Liver (tissue), 9 donors: ENCODE results near the gene RUNX1. TPM values are rescaled to one million over a fixed set of nuclear protein-coding genes. Genes with fewer than 3 reads are reported as not detected.

Experiments
- DNase-seq: peaks from one replicate; pipeline ENCODE4 v3.0.0-alpha.2; 2017; ENCODE audit warnings: low spot score
- H3K27ac ChIP-seq, 2 donors: one replicate each; pipeline ENCODE4 v1.7.0; 2013; ENCODE audit warnings: inconsistent platforms in 2 of 2, low read length in 2 of 2, control low read depth in 1 of 2, low read depth in 1 of 2, mild to moderate bottlenecking in 1 of 2
- H3K27me3 ChIP-seq, 4 donors: one replicate each; pipeline versions ENCODE4 v1.6.1 to v1.7.0; 2013; ENCODE audit warnings: low read length in 3 of 4, inconsistent platforms in 1 of 4, mild to moderate bottlenecking in 1 of 4, moderate library complexity in 1 of 4; ENCODE audit not compliant: control insufficient read depth in 4 of 4, insufficient read depth in 4 of 4
- H3K36me3 ChIP-seq, 4 donors: one replicate each; pipeline versions ENCODE4 v1.6.1 to v1.7.0; 2013; ENCODE audit warnings: low read length in 3 of 4, mild to moderate bottlenecking in 3 of 4, low read depth in 1 of 4, moderate library complexity in 1 of 4; ENCODE audit not compliant: control insufficient read depth in 4 of 4, insufficient read depth in 3 of 4
- H3K4me1 ChIP-seq, 4 donors: one replicate each; pipeline versions ENCODE4 v1.6.1 to v1.7.0; 2013; ENCODE audit warnings: low read length in 3 of 4, mild to moderate bottlenecking in 3 of 4, moderate library complexity in 1 of 4; ENCODE audit not compliant: control insufficient read depth in 4 of 4, insufficient read depth in 4 of 4
- H3K4me3 ChIP-seq, 3 donors: one replicate each; pipeline versions ENCODE4 v1.6.1 to v1.7.0; 2013; ENCODE audit warnings: low read length in 3 of 3, control low read depth in 1 of 3, low read depth in 1 of 3, mild to moderate bottlenecking in 1 of 3
- H3K9ac ChIP-seq, 2 donors: one replicate each; pipeline ENCODE4 v1.7.0; 2013; ENCODE audit warnings: low read length in 2 of 2, mild to moderate bottlenecking in 2 of 2, moderate library complexity in 2 of 2, control low read depth in 1 of 2, low read depth in 1 of 2
- H3K9me3 ChIP-seq, 4 donors: one replicate each; pipeline versions ENCODE4 v1.6.1 to v1.7.0; 2013; ENCODE audit warnings: low read length in 3 of 4; ENCODE audit not compliant: control insufficient read depth in 4 of 4
- CTCF ChIP-seq: fragments of 150-350 bp; IDR thresholded peaks from 2 replicates; pipeline ENCODE4 v1.5.1; 2017; ENCODE audit warnings: improper control_type of control experiment, low read depth, low read length; ENCODE audit not compliant: missing input control
- EGR1 ChIP-seq, 2 donors: IDR thresholded peaks; 2 replicates each; pipeline ENCODE4 v1.6.1; 2016 to 2018; ENCODE audit warnings: antibody characterized with exemption in 2 of 2, low read depth in 2 of 2
- FOXA1 ChIP-seq: IDR thresholded peaks from 2 replicates; pipeline ENCODE4 v1.6.1; 2016; ENCODE audit warnings: antibody characterized with exemption
- FOXA2 ChIP-seq: IDR thresholded peaks from 2 replicates; pipeline ENCODE4 v1.6.1; 2016; ENCODE audit warnings: antibody characterized with exemption
- GABPA ChIP-seq, 2 donors: IDR thresholded peaks in 1 of 2; conservative IDR thresholded peaks in 1 of 2; 2 replicates each; pipeline ENCODE4 v1.6.1; 2016; ENCODE audit warnings: antibody characterized with exemption in 2 of 2, mild to moderate bottlenecking in 1 of 2, moderate library complexity in 1 of 2
- HNF4A ChIP-seq, 2 donors: conservative IDR thresholded peaks; 2 replicates each; pipeline ENCODE4 v1.6.1; 2016; ENCODE audit warnings: antibody characterized with exemption in 2 of 2, mild to moderate bottlenecking in 2 of 2
- HNF4G ChIP-seq: IDR thresholded peaks from 2 replicates; pipeline ENCODE4 v1.6.1; 2016; ENCODE audit warnings: antibody characterized with exemption
- JUND ChIP-seq, 2 donors: IDR thresholded peaks; 2 replicates each; pipeline ENCODE4 v1.6.1; 2016; ENCODE audit warnings: antibody characterized with exemption in 2 of 2
- NR2F2 ChIP-seq: IDR thresholded peaks from 2 replicates; pipeline ENCODE4 v1.6.1; 2016; ENCODE audit warnings: antibody characterized with exemption
- RAD21 ChIP-seq, 2 donors: IDR thresholded peaks; 2 replicates each; pipeline ENCODE4 v1.6.1; 2016; ENCODE audit warnings: antibody characterized with exemption in 2 of 2, mild to moderate bottlenecking in 2 of 2
- SP1 ChIP-seq: IDR thresholded peaks from 2 replicates; pipeline ENCODE4 v1.6.1; 2018; ENCODE audit warnings: antibody characterized with exemption, mild to moderate bottlenecking
- TAF1 ChIP-seq: conservative IDR thresholded peaks from 2 replicates; pipeline ENCODE4 v1.6.1; 2016; ENCODE audit warnings: antibody characterized with exemption, mild to moderate bottlenecking
- YY1 ChIP-seq: IDR thresholded peaks from 2 replicates; pipeline ENCODE4 v1.6.1; 2016; ENCODE audit warnings: antibody characterized with exemption, mild to moderate bottlenecking
- WGBS: extraction: QIAGEN DNeasy Blood & Tissue Kit; methylation state at CpG from one replicate; pipeline ENCODE4 v1.1.7; 2013; 5-methylcytosine and 5-hydroxymethylcytosine counted together
- polyA plus RNA-seq, 2 donors: library from polyadenylated mRNA; stranded (reverse) in 1 of 2; unstranded in 1 of 2; fragments of 200-250 nt in 1 of 2; fragments of >200 nt in 1 of 2; fragmentation: Nextera tagmentation in 1 of 2; extraction: Ambion mirVana in 1 of 2; gene quantifications; one replicate each; pipeline versions ENCODE4 v1.2.1 to v1.2.3, GENCODE V29; 2013 to 2015
- total RNA-seq, 2 donors: library from RNA; depleted of rRNA; stranded (reverse); fragments of >200 nt; gene quantifications; one replicate each; pipeline ENCODE4 v1.2.3, GENCODE V29; 2014
- TF ChIP-seq, protein P1 (sequence below): IDR thresholded peaks from 2 replicates; pipeline ENCODE4 v1.6.1; 2016; ENCODE audit warnings: antibody characterized with exemption, mild to moderate bottlenecking
- TF ChIP-seq, protein P2 (sequence below): IDR thresholded peaks from 2 replicates; pipeline ENCODE4 v1.6.1; 2016; ENCODE audit warnings: antibody characterized with exemption
- TF ChIP-seq, protein P3 (sequence below): IDR thresholded peaks from 2 replicates; pipeline ENCODE4 v1.6.1; 2016; ENCODE audit warnings: antibody characterized with exemption
- TF ChIP-seq, protein P4 (sequence below): IDR thresholded peaks from 2 replicates; pipeline ENCODE4 v1.6.1; 2016; ENCODE audit warnings: antibody characterized with exemption
- donor health status: healthy.
- donor health status: healthy.
- donor health status: healthy.
- donor health status: healthy.
- donor health status: healthy.

Gene RUNX1
- total and polyA plus RNA-seq, 4 donors, result 0.98 to 7.2 (median 3.1) TPM

DNA sequence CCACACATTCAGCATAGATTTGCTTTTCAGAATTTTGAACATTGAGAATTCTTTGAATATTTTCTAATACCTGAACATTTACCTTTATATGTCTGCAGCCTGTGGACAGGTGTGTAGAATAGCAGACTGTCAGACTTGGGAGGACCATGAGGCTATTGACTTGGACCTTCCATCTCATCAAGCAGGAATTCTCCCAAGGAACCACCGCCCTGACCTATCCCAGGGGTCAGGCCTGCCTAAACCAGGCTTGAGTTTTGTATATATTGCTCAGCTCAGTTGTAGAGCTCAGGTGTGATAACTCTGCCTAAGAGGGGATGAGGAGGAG is 53.2 kb downstream of the RUNX1 start:
- TF ChIP-seq RAD21 (IDR thresholded peaks at IDR 0.05) (no peak), YY1 (no peak), FOXA2 (no peak), HNF4A (conservative IDR thresholded peaks at IDR 0.05) (no peak), HNF4G (no peak), TAF1 (no peak)
- TF ChIP-seq, protein P1, sequence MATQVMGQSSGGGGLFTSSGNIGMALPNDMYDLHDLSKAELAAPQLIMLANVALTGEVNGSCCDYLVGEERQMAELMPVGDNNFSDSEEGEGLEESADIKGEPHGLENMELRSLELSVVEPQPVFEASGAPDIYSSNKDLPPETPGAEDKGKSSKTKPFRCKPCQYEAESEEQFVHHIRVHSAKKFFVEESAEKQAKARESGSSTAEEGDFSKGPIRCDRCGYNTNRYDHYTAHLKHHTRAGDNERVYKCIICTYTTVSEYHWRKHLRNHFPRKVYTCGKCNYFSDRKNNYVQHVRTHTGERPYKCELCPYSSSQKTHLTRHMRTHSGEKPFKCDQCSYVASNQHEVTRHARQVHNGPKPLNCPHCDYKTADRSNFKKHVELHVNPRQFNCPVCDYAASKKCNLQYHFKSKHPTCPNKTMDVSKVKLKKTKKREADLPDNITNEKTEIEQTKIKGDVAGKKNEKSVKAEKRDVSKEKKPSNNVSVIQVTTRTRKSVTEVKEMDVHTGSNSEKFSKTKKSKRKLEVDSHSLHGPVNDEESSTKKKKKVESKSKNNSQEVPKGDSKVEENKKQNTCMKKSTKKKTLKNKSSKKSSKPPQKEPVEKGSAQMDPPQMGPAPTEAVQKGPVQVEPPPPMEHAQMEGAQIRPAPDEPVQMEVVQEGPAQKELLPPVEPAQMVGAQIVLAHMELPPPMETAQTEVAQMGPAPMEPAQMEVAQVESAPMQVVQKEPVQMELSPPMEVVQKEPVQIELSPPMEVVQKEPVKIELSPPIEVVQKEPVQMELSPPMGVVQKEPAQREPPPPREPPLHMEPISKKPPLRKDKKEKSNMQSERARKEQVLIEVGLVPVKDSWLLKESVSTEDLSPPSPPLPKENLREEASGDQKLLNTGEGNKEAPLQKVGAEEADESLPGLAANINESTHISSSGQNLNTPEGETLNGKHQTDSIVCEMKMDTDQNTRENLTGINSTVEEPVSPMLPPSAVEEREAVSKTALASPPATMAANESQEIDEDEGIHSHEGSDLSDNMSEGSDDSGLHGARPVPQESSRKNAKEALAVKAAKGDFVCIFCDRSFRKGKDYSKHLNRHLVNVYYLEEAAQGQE, result no peak
- TF ChIP-seq, protein P2, sequence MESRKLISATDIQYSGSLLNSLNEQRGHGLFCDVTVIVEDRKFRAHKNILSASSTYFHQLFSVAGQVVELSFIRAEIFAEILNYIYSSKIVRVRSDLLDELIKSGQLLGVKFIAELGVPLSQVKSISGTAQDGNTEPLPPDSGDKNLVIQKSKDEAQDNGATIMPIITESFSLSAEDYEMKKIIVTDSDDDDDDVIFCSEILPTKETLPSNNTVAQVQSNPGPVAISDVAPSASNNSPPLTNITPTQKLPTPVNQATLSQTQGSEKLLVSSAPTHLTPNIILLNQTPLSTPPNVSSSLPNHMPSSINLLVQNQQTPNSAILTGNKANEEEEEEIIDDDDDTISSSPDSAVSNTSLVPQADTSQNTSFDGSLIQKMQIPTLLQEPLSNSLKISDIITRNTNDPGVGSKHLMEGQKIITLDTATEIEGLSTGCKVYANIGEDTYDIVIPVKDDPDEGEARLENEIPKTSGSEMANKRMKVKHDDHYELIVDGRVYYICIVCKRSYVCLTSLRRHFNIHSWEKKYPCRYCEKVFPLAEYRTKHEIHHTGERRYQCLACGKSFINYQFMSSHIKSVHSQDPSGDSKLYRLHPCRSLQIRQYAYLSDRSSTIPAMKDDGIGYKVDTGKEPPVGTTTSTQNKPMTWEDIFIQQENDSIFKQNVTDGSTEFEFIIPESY, result no peak
- TF ChIP-seq, protein P3, sequence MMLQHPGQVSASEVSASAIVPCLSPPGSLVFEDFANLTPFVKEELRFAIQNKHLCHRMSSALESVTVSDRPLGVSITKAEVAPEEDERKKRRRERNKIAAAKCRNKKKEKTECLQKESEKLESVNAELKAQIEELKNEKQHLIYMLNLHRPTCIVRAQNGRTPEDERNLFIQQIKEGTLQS, result no peak
- 100% methylated on average over 1 of the region's 1 CpG for WGBS
- no peak overlapping the region for H3K9ac ChIP-seq
- H3K9me3 ChIP-seq, result no peaks in the 10 kb centered on the region
- no peaks in the 10 kb centered on the region for H3K4me1 ChIP-seq
- H3K27me3 ChIP-seq, result no peaks in the 10 kb centered on the region
- no peak overlapping the region for H3K27ac ChIP-seq
- H3K36me3 ChIP-seq, result no peaks in the 10 kb centered on the region
- DNase-seq, result no peak
- H3K4me3 ChIP-seq, result no peak overlapping the region

GRCh38 chr21:34994766-34995631 is 54.1 kb downstream of the RUNX1 start:
- no peaks in the 10 kb centered on the region for H3K4me1 ChIP-seq
- no peak for DNase-seq
- WGBS, result 82% methylated on average over 12 of the region's 12 CpGs
- H3K27ac ChIP-seq, result no peak overlapping the region
- no peak overlapping the region for H3K9ac ChIP-seq
- H3K27me3 ChIP-seq, result no peaks in the 10 kb centered on the region
- H3K4me3 ChIP-seq, result no peak overlapping the region
- no peaks in the 10 kb centered on the region for H3K36me3 ChIP-seq
- H3K9me3 ChIP-seq, result no peaks in the 10 kb centered on the region
- TF ChIP-seq FOXA1 (no peak), FOXA2 (no peak), HNF4A (conservative IDR thresholded peaks at IDR 0.05) (no peak), NR2F2 (no peak), JUND (IDR thresholded peaks at IDR 0.05) (no peak), YY1 (no peak), SP1 (no peak), CTCF (no peak), RAD21 (IDR thresholded peaks at IDR 0.05) (no peak), HNF4G (no peak), GABPA (IDR thresholded peaks at IDR 0.05 in 1 of 2, conservative IDR thresholded peaks at IDR 0.05 in 1 of 2) (no peak), EGR1 (IDR thresholded peaks at IDR 0.05; ENCODE audit: low read depth in 2 of 2) (no peak)
- TF ChIP-seq, protein P4, sequence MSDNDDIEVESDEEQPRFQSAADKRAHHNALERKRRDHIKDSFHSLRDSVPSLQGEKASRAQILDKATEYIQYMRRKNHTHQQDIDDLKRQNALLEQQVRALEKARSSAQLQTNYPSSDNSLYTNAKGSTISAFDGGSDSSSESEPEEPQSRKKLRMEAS, result no peak
- TF ChIP-seq, protein P2, result no peak
- TF ChIP-seq, protein P1, result no peak
